ENCODE data around the gene LGALS12.

LGALS12 gene

DNA sequence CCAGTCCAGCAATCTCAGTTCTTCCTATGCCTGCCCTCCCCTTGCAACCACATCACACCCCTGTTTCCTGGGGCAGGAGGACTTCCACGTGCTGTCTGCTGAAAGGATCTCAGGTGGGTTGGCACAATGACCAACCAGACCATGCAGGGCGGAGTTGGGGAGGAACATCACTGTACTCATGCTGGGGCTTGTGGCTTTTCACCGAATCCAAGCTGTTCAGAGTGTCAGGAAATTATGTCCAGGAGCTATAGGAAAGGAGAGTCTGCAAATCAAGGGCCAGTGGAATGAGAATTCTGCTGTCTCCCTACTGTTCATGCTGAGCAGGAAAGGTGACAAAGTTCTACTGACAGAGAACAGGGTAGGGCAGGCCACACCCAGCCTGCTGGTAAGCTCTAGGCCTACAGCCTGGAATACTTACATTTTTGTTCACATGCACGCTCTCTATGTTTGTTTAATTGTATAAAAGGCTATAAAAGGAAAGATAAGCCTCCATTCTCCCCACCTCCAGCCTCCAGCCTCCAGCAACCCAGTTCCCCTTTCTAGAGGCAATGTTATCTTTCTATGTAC lies 59.0 kb downstream of the LGALS12 start:
- DNase-seq = no peak

Measured in DMS79 (cell line).